ENCODE results near the gene REV3L. TPM values are rescaled to one million over a fixed set of nuclear protein-coding genes. Genes with fewer than 3 reads are reported as not detected.

REV3L gene
- total RNA-seq, 1 experiment from 2014 or later, result 12.8 TPM

DNA sequence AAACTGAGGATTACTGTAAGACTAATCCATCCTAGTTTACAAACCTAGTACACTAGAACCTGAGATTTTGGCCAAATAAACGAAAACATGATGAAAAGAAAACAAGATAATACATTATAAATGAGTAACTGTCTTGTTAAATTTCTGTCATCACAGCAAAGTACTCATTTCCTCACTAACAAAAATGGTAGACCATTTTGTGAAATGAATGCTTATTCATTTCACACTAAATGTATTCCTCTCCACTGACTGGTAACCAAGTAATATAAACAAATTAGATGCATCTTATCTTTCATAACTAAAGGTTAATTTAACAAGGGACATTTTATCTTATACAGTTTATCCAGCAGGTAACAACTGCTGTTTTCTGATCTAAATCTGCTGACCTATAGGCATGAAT, 143.7 kb downstream of the REV3L start:
- no TSS peak for BruUV-seq (replicated peaks)
- H3K9me3 ChIP-seq (ENCODE audit: control insufficient read depth in 1 of 2, insufficient read depth in 1 of 2, low read depth in 1 of 2, low read length in 2 of 2), result no peaks in the 10 kb centered on the region
- H4K20me1 ChIP-seq (ENCODE audit: insufficient read depth), result no peaks in the 10 kb centered on the region
- H2AFZ ChIP-seq (ENCODE audit: low read depth, low read length, poor library complexity, severe bottlenecking), result no peak overlapping the region
- POLR2A ChIA-PET, result no interaction called here
- H3K4me1 ChIP-seq (ENCODE audit: control insufficient read depth in 1 of 2, insufficient read depth in 2 of 2, low read length in 2 of 2), result no peaks in the 10 kb centered on the region
- H3K36me3 ChIP-seq (ENCODE audit: control insufficient read depth in 1 of 2, insufficient read depth in 2 of 2, low read length in 2 of 2), result no peaks in the 10 kb centered on the region
- TF ChIP-seq POLR2AphosphoS5 (IDR thresholded peaks at IDR 0.05; ENCODE audit: low read depth, low read length), result no peak
- TF ChIP-seq FOSL1 (IDR thresholded peaks at IDR 0.05; ENCODE audit: low read depth), result no peak
- no peaks in the 10 kb centered on the region for H3K9me2 ChIP-seq (ENCODE audit: insufficient read depth)
- no peak overlapping the region for H3K4me3 ChIP-seq (replicated peaks in 1 of 2; ENCODE audit: low read depth in 1 of 2, low read length in 2 of 2)
- RAD21 ChIA-PET (ENCODE audit: low non-redundant PET in 1 of 2, low total read pairs in 2 of 2, uncharacterized antibody in 2 of 2, unreplicated experiment in 2 of 2), result no interaction called here
- H3K27me3 ChIP-seq (ENCODE audit: insufficient read depth, low read length), result no peaks in the 10 kb centered on the region
- DNase-seq (ENCODE audit: low read depth, low spot score) (no peak), ATAC-seq (no peak)
- intact Hi-C loops (cut with micrococcal nuclease), result no loop called here
- no peak overlapping the region for H3K27ac ChIP-seq (ENCODE audit: low read depth, low read length)
- no peak overlapping the region for H3K4me2 ChIP-seq (ENCODE audit: low read length)
- no peaks in the 10 kb centered on the region for H3K79me2 ChIP-seq (ENCODE audit: insufficient read depth, low read length)
- H3K9ac ChIP-seq (ENCODE audit: low read length), result no peak overlapping the region
- CTCF ChIA-PET, result no interaction called here

DNA sequence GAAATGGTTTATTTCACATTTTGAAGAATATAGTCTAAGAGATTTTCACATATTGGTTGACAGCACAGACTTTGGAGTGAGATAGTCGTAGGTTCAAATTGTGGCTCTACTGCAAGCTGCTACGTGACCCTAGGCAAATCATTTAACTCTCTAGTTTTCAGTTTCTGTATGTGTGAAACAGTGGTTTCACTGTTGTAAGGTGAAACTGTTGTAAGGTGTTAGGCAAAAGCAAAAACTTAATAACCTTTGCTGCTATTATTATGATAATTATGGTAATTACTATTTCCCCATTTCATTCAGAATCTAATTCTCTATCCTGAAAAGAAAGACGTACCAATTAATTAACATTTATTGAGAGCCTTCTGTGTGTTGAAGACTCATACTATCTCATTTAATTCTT, 144.2 kb downstream of the REV3L start:
- BruUV-seq (replicated peaks), result no TSS peak
- H4K20me1 ChIP-seq (ENCODE audit: insufficient read depth), result no peaks in the 10 kb centered on the region
- H3K9ac ChIP-seq (ENCODE audit: low read length), result no peak overlapping the region
- no peaks in the 10 kb centered on the region for H3K27me3 ChIP-seq (ENCODE audit: insufficient read depth, low read length)
- no peaks in the 10 kb centered on the region for H3K79me2 ChIP-seq (ENCODE audit: insufficient read depth, low read length)
- H3K9me2 ChIP-seq (ENCODE audit: insufficient read depth), result no peaks in the 10 kb centered on the region
- CTCF ChIA-PET, result no interaction called here
- no peaks in the 10 kb centered on the region for H3K9me3 ChIP-seq (ENCODE audit: control insufficient read depth in 1 of 2, insufficient read depth in 1 of 2, low read depth in 1 of 2, low read length in 2 of 2)
- RAD21 ChIA-PET (ENCODE audit: low non-redundant PET in 1 of 2, low total read pairs in 2 of 2, uncharacterized antibody in 2 of 2, unreplicated experiment in 2 of 2), result no interaction called here
- POLR2A ChIA-PET, result no interaction called here
- no peak overlapping the region for H3K27ac ChIP-seq (ENCODE audit: low read depth, low read length)
- H3K4me3 ChIP-seq (replicated peaks in 1 of 2; ENCODE audit: low read depth in 1 of 2, low read length in 2 of 2), result no peak overlapping the region
- DNase-seq (ENCODE audit: low read depth, low spot score), result no peak
- no peak for ATAC-seq
- H2AFZ ChIP-seq (ENCODE audit: low read depth, low read length, poor library complexity, severe bottlenecking), result no peak overlapping the region
- H3K4me2 ChIP-seq (ENCODE audit: low read length), result no peak overlapping the region
- intact Hi-C loops (cut with micrococcal nuclease), result no loop called here
- TF ChIP-seq FOSL1 (IDR thresholded peaks at IDR 0.05; ENCODE audit: low read depth), result no peak
- TF ChIP-seq, protein P1, sequence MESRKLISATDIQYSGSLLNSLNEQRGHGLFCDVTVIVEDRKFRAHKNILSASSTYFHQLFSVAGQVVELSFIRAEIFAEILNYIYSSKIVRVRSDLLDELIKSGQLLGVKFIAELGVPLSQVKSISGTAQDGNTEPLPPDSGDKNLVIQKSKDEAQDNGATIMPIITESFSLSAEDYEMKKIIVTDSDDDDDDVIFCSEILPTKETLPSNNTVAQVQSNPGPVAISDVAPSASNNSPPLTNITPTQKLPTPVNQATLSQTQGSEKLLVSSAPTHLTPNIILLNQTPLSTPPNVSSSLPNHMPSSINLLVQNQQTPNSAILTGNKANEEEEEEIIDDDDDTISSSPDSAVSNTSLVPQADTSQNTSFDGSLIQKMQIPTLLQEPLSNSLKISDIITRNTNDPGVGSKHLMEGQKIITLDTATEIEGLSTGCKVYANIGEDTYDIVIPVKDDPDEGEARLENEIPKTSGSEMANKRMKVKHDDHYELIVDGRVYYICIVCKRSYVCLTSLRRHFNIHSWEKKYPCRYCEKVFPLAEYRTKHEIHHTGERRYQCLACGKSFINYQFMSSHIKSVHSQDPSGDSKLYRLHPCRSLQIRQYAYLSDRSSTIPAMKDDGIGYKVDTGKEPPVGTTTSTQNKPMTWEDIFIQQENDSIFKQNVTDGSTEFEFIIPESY (IDR thresholded peaks at IDR 0.05; ENCODE audit: extremely low read depth, insufficient replicate concordance, low read length), result no peak
- TF ChIP-seq, protein P2, sequence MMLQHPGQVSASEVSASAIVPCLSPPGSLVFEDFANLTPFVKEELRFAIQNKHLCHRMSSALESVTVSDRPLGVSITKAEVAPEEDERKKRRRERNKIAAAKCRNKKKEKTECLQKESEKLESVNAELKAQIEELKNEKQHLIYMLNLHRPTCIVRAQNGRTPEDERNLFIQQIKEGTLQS (IDR thresholded peaks at IDR 0.05), result no peak
- TF ChIP-seq, protein P3, sequence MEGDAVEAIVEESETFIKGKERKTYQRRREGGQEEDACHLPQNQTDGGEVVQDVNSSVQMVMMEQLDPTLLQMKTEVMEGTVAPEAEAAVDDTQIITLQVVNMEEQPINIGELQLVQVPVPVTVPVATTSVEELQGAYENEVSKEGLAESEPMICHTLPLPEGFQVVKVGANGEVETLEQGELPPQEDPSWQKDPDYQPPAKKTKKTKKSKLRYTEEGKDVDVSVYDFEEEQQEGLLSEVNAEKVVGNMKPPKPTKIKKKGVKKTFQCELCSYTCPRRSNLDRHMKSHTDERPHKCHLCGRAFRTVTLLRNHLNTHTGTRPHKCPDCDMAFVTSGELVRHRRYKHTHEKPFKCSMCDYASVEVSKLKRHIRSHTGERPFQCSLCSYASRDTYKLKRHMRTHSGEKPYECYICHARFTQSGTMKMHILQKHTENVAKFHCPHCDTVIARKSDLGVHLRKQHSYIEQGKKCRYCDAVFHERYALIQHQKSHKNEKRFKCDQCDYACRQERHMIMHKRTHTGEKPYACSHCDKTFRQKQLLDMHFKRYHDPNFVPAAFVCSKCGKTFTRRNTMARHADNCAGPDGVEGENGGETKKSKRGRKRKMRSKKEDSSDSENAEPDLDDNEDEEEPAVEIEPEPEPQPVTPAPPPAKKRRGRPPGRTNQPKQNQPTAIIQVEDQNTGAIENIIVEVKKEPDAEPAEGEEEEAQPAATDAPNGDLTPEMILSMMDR (IDR thresholded peaks at IDR 0.05 in 2 of 3, conservative IDR thresholded peaks at IDR 0.05 in 1 of 3; ENCODE audit: borderline replicate concordance in 1 of 3, insufficient read depth in 1 of 3, low read depth in 2 of 3, low read length in 2 of 3), result no peak
- TF ChIP-seq CEBPB (IDR thresholded peaks at IDR 0.05; ENCODE audit: low read depth), result no peak
- no peak for TF ChIP-seq SRF (IDR thresholded peaks at IDR 0.05; ENCODE audit: low read depth)
- TF ChIP-seq CBX3 (IDR thresholded peaks at IDR 0.05; ENCODE audit: low read depth), result no peak
- TF ChIP-seq EGR1 (IDR thresholded peaks at IDR 0.05; ENCODE audit: low read depth), result no peak
- TF ChIP-seq TCF7L2 (IDR thresholded peaks at IDR 0.05; ENCODE audit: borderline replicate concordance, extremely low read depth, insufficient read depth, insufficient read length), result no peak
- no peak for TF ChIP-seq POLR2AphosphoS5 (IDR thresholded peaks at IDR 0.05; ENCODE audit: low read depth, low read length)
- no peak for TF ChIP-seq ZFX (IDR thresholded peaks at IDR 0.05)
- no peaks in the 10 kb centered on the region for H3K36me3 ChIP-seq (ENCODE audit: control insufficient read depth in 1 of 2, insufficient read depth in 2 of 2, low read length in 2 of 2)
- no peaks in the 10 kb centered on the region for H3K4me1 ChIP-seq (ENCODE audit: control insufficient read depth in 1 of 2, insufficient read depth in 2 of 2, low read length in 2 of 2)
